ENCODE measurements around the gene CRYAA.
"Not testable (repeated sequence)": the region's sequence is repeated elsewhere in the genome, so short reads cannot be mapped to it uniquely, and the experiment has no call there.

DNA sequence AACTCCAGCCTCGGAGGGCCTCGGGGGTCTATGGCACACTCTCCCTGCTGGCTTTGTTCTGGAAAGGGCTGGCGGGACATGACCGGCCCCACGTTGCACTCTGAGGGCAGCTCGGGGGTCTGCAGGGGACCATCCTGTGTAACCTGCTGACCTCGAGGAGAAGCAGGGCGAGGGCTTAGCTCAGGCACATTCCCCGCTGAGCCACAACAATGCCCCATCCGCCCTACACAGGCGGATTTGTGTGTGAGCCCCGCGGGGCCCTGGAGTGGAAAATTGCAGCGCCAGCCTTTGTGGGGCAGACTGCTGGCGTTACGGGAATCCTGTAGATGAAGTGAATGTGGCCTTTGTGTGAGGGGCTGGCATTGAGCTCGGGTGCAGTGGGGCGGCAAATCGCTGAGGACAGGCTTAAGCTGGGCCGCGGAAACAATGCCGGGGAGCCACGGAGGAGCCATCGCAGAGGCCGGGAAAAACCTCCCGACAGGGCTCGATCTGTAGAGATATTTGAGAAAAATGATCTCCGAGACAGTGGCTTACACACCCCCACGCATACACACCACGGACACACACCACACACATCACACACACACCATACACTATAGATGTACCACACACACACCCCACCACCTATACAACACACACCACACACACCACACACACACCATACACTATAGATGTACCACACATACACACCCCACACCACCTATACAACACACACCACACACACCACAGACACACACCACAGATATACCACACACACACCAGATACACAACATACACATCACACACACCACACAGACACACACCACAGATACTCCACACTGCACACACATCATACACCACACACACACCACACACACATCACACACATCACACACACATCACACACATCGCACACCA lies 9.3 kb upstream of the CRYAA start:
- TF ChIP-seq, protein P1, sequence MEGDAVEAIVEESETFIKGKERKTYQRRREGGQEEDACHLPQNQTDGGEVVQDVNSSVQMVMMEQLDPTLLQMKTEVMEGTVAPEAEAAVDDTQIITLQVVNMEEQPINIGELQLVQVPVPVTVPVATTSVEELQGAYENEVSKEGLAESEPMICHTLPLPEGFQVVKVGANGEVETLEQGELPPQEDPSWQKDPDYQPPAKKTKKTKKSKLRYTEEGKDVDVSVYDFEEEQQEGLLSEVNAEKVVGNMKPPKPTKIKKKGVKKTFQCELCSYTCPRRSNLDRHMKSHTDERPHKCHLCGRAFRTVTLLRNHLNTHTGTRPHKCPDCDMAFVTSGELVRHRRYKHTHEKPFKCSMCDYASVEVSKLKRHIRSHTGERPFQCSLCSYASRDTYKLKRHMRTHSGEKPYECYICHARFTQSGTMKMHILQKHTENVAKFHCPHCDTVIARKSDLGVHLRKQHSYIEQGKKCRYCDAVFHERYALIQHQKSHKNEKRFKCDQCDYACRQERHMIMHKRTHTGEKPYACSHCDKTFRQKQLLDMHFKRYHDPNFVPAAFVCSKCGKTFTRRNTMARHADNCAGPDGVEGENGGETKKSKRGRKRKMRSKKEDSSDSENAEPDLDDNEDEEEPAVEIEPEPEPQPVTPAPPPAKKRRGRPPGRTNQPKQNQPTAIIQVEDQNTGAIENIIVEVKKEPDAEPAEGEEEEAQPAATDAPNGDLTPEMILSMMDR (IDR thresholded peaks at IDR 0.05): not testable (repeated sequence)
- TF ChIP-seq POLR2AphosphoS5 (IDR thresholded peaks at IDR 0.05); EP300 (IDR thresholded peaks at IDR 0.05; ENCODE audit: low read depth): not testable (repeated sequence)
